HEK293 (cell line): Measurements from ENCODE around the gene CADPS2.

Experiments used
- CTCF ChIA-PET: fragments of 350-600 bp; formaldehyde crosslinking; extraction: SDS; loops from one replicate; lab custom pipeline; 2021; ENCODE audit warnings: antibody characterized with exemption; lab: Yijun Ruan, JAX
- POLR2A ChIA-PET: fragments of 300-600 bp; formaldehyde crosslinking; extraction: SDS; loops from one replicate; lab custom pipeline; 2020; ENCODE audit warnings: antibody characterized with exemption, inconsistent platforms; lab: Yijun Ruan, JAX
- H3K27ac ChIP-seq: fragments of 200-500 bp; sonication (Bioruptor generic); 2 replicates; pipeline ENCODE4 v1.5.1; 2014; ENCODE audit warnings: low read depth, low read length, control low read depth, inconsistent platforms; ENCODE audit errors: extremely low read depth
- H3K36me3 ChIP-seq, 2 experiments: fragments of 200-500 bp in 1 of 2; sonication (Bioruptor generic) in 1 of 2; 1 replicate in 1 of 2; 2 replicates in 1 of 2; pipeline ENCODE4 v1.5.1; 2014 to 2017; ENCODE audit warnings: inconsistent platforms in 2 of 2, low read length in 2 of 2; ENCODE audit not compliant: control insufficient read depth in 2 of 2, insufficient read depth in 1 of 2
- H3K4me1 ChIP-seq: fragments of 200-500 bp; sonication (Bioruptor generic); 2 replicates; pipeline ENCODE4 v1.5.1; 2014; ENCODE audit warnings: mild to moderate bottlenecking, low read length, inconsistent platforms; ENCODE audit not compliant: control insufficient read depth, insufficient read depth
- H3K4me3 ChIP-seq: 2 replicates; pipeline ENCODE4 v1.5.1; 2011; ENCODE audit warnings: low read depth, mild to moderate bottlenecking, control low read depth, low read length, moderate library complexity
- H3K9me3 ChIP-seq: fragments of 200-500 bp; sonication (Bioruptor generic); 2 replicates; pipeline ENCODE4 v1.5.1; 2014; ENCODE audit warnings: low read depth, low read length, inconsistent platforms; ENCODE audit not compliant: control insufficient read depth, insufficient read depth
- FEZF1 ChIP-seq: fragments of 450-650 bp; formaldehyde crosslinking; IDR thresholded peaks from 2 replicates; pipeline ENCODE4 v1.5.1; 2016; ENCODE audit warnings: missing biosample characterization, missing genetic modification characterization
- GFI1B ChIP-seq: fragments of 450-650 bp; formaldehyde crosslinking; IDR thresholded peaks from 2 replicates; pipeline ENCODE4 v1.5.1; 2016; ENCODE audit warnings: missing biosample characterization, missing genetic modification characterization
- OSR2 ChIP-seq: fragments of 450-650 bp; formaldehyde crosslinking; IDR thresholded peaks from 2 replicates; pipeline ENCODE4 v1.5.1; 2016; ENCODE audit warnings: missing biosample characterization, missing genetic modification characterization
- YY1 ChIP-seq: fragments of 450-650 bp; formaldehyde crosslinking; IDR thresholded peaks from 2 replicates; pipeline ENCODE4 v1.5.1; 2018; ENCODE audit warnings: missing biosample characterization, missing genetic modification characterization
- ZBTB48 ChIP-seq: fragments of 450-650 bp; formaldehyde crosslinking; IDR thresholded peaks from 2 replicates; pipeline ENCODE4 v1.5.1; 2016; ENCODE audit warnings: missing biosample characterization, missing genetic modification characterization
- ZFP37 ChIP-seq: fragments of 450-650 bp; formaldehyde crosslinking; IDR thresholded peaks from 2 replicates; pipeline ENCODE4 v1.5.1; 2016; ENCODE audit warnings: missing biosample characterization, missing genetic modification characterization
- ZNF16 ChIP-seq: fragments of 450-650 bp; formaldehyde crosslinking; IDR thresholded peaks from 2 replicates; pipeline ENCODE4 v1.5.1; 2016; ENCODE audit warnings: low read depth, missing biosample characterization, missing genetic modification characterization
- ZNF23 ChIP-seq: fragments of 450-650 bp; formaldehyde crosslinking; IDR thresholded peaks from 2 replicates; pipeline ENCODE4 v1.5.1; 2016; ENCODE audit warnings: missing biosample characterization, missing genetic modification characterization, borderline replicate concordance
- ZNF266 ChIP-seq: fragments of 450-650 bp; formaldehyde crosslinking; IDR thresholded peaks from 2 replicates; pipeline ENCODE4 v1.5.1; 2016; ENCODE audit warnings: missing biosample characterization, missing genetic modification characterization, low read depth
- ZNF274 ChIP-seq, 2 experiments: fragments of 200-500 bp in 1 of 2; fragments of 450-650 bp in 1 of 2; sonication (Bioruptor generic) in 1 of 2; formaldehyde crosslinking in 1 of 2; IDR thresholded peaks; 2 replicates each; pipeline versions ENCODE4 v1.5.1 to v1.6.1; 2014 to 2016; ENCODE audit warnings: borderline replicate concordance in 1 of 2, inconsistent platforms in 1 of 2, low read length in 1 of 2, missing biosample characterization in 1 of 2, missing genetic modification characterization in 1 of 2
- ZNF311 ChIP-seq: fragments of 450-650 bp; formaldehyde crosslinking; IDR thresholded peaks from 2 replicates; pipeline ENCODE4 v1.5.1; 2017; ENCODE audit warnings: missing biosample characterization, missing genetic modification characterization, borderline replicate concordance
- ZNF335 ChIP-seq: fragments of 450-650 bp; formaldehyde crosslinking; conservative IDR thresholded peaks from 2 replicates; pipeline ENCODE4 v1.5.1; 2016; ENCODE audit warnings: missing biosample characterization, missing genetic modification characterization
- ZNF416 ChIP-seq: fragments of 450-650 bp; formaldehyde crosslinking; IDR thresholded peaks from 2 replicates; pipeline ENCODE4 v1.5.1; 2016; ENCODE audit warnings: missing biosample characterization, missing genetic modification characterization
- ZNF426 ChIP-seq: fragments of 450-650 bp; formaldehyde crosslinking; IDR thresholded peaks from 2 replicates; pipeline ENCODE4 v1.5.1; 2017; ENCODE audit warnings: missing biosample characterization, missing genetic modification characterization, mild to moderate bottlenecking, inconsistent platforms, moderate library complexity
- ZNF510 ChIP-seq: fragments of 450-650 bp; formaldehyde crosslinking; IDR thresholded peaks from 2 replicates; pipeline ENCODE4 v1.5.1; 2018; ENCODE audit warnings: mild to moderate bottlenecking, missing genetic modification characterization, missing biosample characterization; ENCODE audit not compliant: insufficient replicate concordance
- ZNF560 ChIP-seq: fragments of 450-650 bp; formaldehyde crosslinking; IDR thresholded peaks from 2 replicates; pipeline ENCODE4 v1.5.1; 2017; ENCODE audit warnings: missing biosample characterization, missing genetic modification characterization, borderline replicate concordance
- ZNF561 ChIP-seq: fragments of 450-650 bp; IDR thresholded peaks from 2 replicates; pipeline ENCODE4 v1.5.1; 2018; ENCODE audit warnings: missing biosample characterization, missing genetic modification characterization, borderline replicate concordance
- ZNF777 ChIP-seq: fragments of 450-650 bp; formaldehyde crosslinking; IDR thresholded peaks from 2 replicates; pipeline ENCODE4 v1.5.1; 2017; ENCODE audit warnings: missing biosample characterization, missing genetic modification characterization, borderline replicate concordance
- ZNF837 ChIP-seq: fragments of 450-650 bp; formaldehyde crosslinking; IDR thresholded peaks from 2 replicates; pipeline ENCODE4 v1.5.1; 2016; ENCODE audit warnings: missing biosample characterization, missing genetic modification characterization
- ZSCAN30 ChIP-seq: fragments of 450-650 bp; IDR thresholded peaks from 2 replicates; pipeline ENCODE4 v1.5.1; 2018; ENCODE audit warnings: missing biosample characterization, mild to moderate bottlenecking, missing genetic modification characterization, moderate library complexity
- TF ChIP-seq, protein P1 (sequence below): fragments of 450-650 bp; formaldehyde crosslinking; optimal IDR thresholded peaks from 2 replicates; pipeline ENCODE3; 2016; ENCODE audit warnings: missing biosample characterization, mild to moderate bottlenecking, missing genetic modification characterization
- TF ChIP-seq, protein P2 (sequence below): fragments of 450-650 bp; formaldehyde crosslinking; IDR thresholded peaks from 2 replicates; pipeline ENCODE4 v1.5.1; 2017; ENCODE audit warnings: missing biosample characterization, missing genetic modification characterization
- TF ChIP-seq, protein P3 (sequence below): fragments of 450-650 bp; formaldehyde crosslinking; IDR thresholded peaks from 2 replicates; pipeline ENCODE4 v1.5.1; 2017; ENCODE audit warnings: missing biosample characterization, missing genetic modification characterization
- TF ChIP-seq, protein P4 (sequence below): fragments of 450-650 bp; formaldehyde crosslinking; IDR thresholded peaks from 2 replicates; pipeline ENCODE4 v1.5.1; 2016; ENCODE audit warnings: missing biosample characterization, missing genetic modification characterization
- TF ChIP-seq, protein P5 (sequence below): fragments of 450-650 bp; IDR thresholded peaks from 2 replicates; pipeline ENCODE4 v1.5.1; 2018; ENCODE audit warnings: missing biosample characterization, missing genetic modification characterization

CADPS2 gene

DNA sequence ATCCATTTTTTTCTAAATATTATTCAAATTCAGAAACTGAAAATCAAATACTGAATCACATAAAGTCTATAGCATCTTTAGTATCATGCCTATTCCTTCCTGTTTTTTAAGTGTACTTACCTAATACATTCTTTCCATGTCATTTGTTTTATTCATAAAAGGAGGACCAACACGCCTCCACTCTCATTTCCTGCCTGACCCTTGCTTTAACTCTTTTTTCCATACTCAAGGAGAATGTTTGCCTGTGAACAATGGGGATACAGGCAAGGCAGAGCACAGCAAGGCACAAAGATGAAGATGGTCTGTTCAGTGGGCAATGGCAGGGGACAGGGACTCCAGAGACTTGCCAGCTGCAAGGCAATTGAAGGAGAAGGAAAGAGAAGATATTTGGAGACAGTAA, 460.5 kb downstream of the CADPS2 start:
- CTCF ChIA-PET = interaction anchor here (0.7 kb wide), 1 partner anchor 35 kb away, joined by 3 read pairs; no protein-coding TSS in a partner anchor
- TF ChIP-seq FEZF1 = no peak
- TF ChIP-seq, all 188 proteins: peak for 0

DNA sequence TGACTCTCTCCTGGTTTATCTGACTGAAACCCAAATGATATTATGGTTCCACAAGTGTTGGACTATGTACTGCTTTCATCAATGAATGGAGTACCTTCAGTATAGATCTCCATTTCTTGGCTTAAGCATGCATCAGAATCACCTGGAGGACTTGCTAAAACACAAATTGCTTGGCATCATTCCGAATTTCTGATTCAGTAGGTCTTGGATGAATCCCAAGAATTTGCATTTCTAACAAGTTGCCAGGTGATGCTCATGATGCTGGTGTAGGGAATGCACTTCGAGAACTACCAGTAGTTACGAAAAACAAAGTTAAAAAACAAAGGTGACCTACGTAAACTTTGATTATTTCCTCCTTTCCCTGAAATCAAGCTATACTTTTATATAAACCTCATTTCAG, 462.7 kb downstream of the CADPS2 start:
- Histone ChIP-seq H3K9me3 (no peaks in the 10 kb centered on the region), H3K27ac (no peak overlapping the region), H3K4me3 (no peak overlapping the region), H3K36me3 (no peaks in the 10 kb centered on the region), H3K4me1 (no peaks in the 10 kb centered on the region)
- ChIA-PET CTCF (no interaction called here), POLR2A (no interaction called here)
- TF ChIP-seq ZNF16 (tag by site-specific recombination) = no peak
- no peak for TF ChIP-seq ZBTB48
- no peak for TF ChIP-seq ZNF335 (tag by site-specific recombination)
- no peak for TF ChIP-seq ZNF416 (tag by site-specific recombination)
- TF ChIP-seq ZNF426 = no peak
- TF ChIP-seq ZNF561 (tag by site-specific recombination) = no peak
- no peak for TF ChIP-seq ZNF23 (tag by site-specific recombination)
- TF ChIP-seq ZNF274 (IDR thresholded peaks at IDR 0.05; ENCODE audit: low read length) = no peak
- TF ChIP-seq ZNF274 (tag by site-specific recombination; IDR thresholded peaks at IDR 0.05; ENCODE audit: borderline replicate concordance) = no peak
- no peak for TF ChIP-seq OSR2 (tag by site-specific recombination)
- no peak for TF ChIP-seq ZNF311
- TF ChIP-seq ZSCAN30 = no peak
- no peak for TF ChIP-seq ZNF560 (tag by site-specific recombination)
- TF ChIP-seq, protein P1, sequence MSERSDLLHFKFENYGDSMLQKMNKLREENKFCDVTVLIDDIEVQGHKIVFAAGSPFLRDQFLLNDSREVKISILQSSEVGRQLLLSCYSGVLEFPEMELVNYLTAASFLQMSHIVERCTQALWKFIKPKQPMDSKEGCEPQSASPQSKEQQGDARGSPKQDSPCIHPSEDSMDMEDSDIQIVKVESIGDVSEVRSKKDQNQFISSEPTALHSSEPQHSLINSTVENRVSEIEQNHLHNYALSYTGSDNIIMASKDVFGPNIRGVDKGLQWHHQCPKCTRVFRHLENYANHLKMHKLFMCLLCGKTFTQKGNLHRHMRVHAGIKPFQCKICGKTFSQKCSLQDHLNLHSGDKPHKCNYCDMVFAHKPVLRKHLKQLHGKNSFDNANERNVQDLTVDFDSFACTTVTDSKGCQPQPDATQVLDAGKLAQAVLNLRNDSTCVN (tag by site-specific recombination) = no peak
- TF ChIP-seq, protein P2, sequence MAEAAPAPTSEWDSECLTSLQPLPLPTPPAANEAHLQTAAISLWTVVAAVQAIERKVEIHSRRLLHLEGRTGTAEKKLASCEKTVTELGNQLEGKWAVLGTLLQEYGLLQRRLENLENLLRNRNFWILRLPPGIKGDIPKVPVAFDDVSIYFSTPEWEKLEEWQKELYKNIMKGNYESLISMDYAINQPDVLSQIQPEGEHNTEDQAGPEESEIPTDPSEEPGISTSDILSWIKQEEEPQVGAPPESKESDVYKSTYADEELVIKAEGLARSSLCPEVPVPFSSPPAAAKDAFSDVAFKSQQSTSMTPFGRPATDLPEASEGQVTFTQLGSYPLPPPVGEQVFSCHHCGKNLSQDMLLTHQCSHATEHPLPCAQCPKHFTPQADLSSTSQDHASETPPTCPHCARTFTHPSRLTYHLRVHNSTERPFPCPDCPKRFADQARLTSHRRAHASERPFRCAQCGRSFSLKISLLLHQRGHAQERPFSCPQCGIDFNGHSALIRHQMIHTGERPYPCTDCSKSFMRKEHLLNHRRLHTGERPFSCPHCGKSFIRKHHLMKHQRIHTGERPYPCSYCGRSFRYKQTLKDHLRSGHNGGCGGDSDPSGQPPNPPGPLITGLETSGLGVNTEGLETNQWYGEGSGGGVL (tag by site-specific recombination) = no peak
- no peak for TF ChIP-seq ZNF510 (tag by site-specific recombination)

More for the DNA sequence above, 460.5 kb downstream of the CADPS2 start:
- Histone ChIP-seq H3K36me3 (no peaks in the 10 kb centered on the region), H3K27ac (no peak overlapping the region), H3K4me3 (no peak overlapping the region), H3K4me1 (no peaks in the 10 kb centered on the region), H3K9me3 (no peaks in the 10 kb centered on the region)
- POLR2A ChIA-PET = interaction anchor here (0.6 kb wide), 1 partner anchor 76 kb away, joined by 3 read pairs; no protein-coding TSS in a partner anchor

DNA sequence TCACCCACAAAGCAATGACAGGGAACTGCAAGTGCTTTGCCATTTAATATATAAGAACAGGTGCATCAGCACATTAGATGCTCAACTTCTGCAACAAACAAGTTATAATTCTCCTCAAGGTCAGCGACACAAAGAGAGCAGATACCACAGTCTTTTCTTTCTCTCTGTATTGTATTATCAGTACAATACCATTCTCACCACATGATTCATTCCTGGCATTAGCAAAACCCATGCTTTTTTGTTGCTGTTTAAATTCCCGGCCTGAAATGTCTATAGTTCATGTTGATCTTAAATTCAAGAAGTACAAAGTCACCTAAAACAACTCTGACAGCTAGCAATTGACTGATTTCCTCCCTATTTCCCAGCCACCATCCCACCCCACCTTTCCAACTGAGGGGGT, 469.9 kb downstream of the CADPS2 start:
- ChIA-PET POLR2A (no interaction called here), CTCF (no interaction called here)
- no peak overlapping the region for H3K4me3 ChIP-seq
- H3K4me1 ChIP-seq = 0 out of 2 replicates have a peak, but pooled peaks cover 3% of the 10 kb centered on the region
- no peaks in the 10 kb centered on the region for H3K36me3 ChIP-seq
- H3K9me3 ChIP-seq = no peaks in the 10 kb centered on the region
- H3K27ac ChIP-seq = no peak overlapping the region
- TF ChIP-seq, protein P3, sequence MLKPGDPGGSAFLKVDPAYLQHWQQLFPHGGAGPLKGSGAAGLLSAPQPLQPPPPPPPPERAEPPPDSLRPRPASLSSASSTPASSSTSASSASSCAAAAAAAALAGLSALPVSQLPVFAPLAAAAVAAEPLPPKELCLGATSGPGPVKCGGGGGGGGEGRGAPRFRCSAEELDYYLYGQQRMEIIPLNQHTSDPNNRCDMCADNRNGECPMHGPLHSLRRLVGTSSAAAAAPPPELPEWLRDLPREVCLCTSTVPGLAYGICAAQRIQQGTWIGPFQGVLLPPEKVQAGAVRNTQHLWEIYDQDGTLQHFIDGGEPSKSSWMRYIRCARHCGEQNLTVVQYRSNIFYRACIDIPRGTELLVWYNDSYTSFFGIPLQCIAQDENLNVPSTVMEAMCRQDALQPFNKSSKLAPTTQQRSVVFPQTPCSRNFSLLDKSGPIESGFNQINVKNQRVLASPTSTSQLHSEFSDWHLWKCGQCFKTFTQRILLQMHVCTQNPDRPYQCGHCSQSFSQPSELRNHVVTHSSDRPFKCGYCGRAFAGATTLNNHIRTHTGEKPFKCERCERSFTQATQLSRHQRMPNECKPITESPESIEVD (tag by site-specific recombination) = no peak
- TF ChIP-seq ZNF266 (tag by site-specific recombination) (no peak), ZFP37 (tag by site-specific recombination) (no peak), ZNF837 (tag by site-specific recombination) (no peak), ZNF777 (tag by site-specific recombination) (no peak), GFI1B (no peak), YY1 (tag by site-specific recombination) (no peak)
- TF ChIP-seq, protein P4, sequence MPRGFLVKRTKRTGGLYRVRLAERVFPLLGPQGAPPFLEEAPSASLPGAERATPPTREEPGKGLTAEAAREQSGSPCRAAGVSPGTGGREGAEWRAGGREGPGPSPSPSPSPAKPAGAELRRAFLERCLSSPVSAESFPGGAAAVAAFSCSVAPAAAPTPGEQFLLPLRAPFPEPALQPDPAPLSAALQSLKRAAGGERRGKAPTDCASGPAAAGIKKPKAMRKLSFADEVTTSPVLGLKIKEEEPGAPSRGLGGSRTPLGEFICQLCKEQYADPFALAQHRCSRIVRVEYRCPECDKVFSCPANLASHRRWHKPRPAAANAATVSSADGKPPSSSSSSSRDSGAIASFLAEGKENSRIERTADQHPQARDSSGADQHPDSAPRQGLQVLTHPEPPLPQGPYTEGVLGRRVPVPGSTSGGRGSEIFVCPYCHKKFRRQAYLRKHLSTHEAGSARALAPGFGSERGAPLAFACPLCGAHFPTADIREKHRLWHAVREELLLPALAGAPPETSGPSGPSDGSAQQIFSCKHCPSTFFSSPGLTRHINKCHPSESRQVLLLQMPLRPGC (tag by site-specific recombination) = no peak
- TF ChIP-seq, protein P5, sequence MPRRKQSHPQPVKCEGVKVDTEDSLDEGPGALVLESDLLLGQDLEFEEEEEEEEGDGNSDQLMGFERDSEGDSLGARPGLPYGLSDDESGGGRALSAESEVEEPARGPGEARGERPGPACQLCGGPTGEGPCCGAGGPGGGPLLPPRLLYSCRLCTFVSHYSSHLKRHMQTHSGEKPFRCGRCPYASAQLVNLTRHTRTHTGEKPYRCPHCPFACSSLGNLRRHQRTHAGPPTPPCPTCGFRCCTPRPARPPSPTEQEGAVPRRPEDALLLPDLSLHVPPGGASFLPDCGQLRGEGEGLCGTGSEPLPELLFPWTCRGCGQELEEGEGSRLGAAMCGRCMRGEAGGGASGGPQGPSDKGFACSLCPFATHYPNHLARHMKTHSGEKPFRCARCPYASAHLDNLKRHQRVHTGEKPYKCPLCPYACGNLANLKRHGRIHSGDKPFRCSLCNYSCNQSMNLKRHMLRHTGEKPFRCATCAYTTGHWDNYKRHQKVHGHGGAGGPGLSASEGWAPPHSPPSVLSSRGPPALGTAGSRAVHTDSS (tag by site-specific recombination) = no peak
